IMR-90 (cell line): ENCODE measurements around the gene GRIPAP1. TPM values are rescaled to one million over a fixed set of nuclear protein-coding genes. Genes with fewer than 3 reads are reported as not detected.

Source experiments
- ATAC-seq: fragments of 200-7000 bp; cut with Tn5 transposase; 2 replicates; pipeline ENCODE4 v1.9.1; 2020; ENCODE audit warnings: low read depth, mild to moderate bottlenecking, moderate library complexity
- BruUV-seq: library from RNA; stranded (reverse); fragments of 400-500 nt; replicated peaks from 2 replicates; lab custom pipeline; 2021; lab: Mats Ljungman, UMichigan
- CTCF ChIA-PET: fragments of 300-600 bp; formaldehyde crosslinking; extraction: SDS; loops from one replicate; lab custom pipeline; 2021; ENCODE audit warnings: antibody characterized with exemption; lab: Yijun Ruan, JAX
- POLR2A ChIA-PET: fragments of 300-600 bp; sonication (Branson Sonifier 250); formaldehyde crosslinking; loops from one replicate; lab custom pipeline; 2022; ENCODE audit warnings: antibody characterized with exemption; ENCODE audit not compliant: unreplicated experiment; lab: Charles Lee
- DNase-seq: peaks from one replicate; pipeline ENCODE4 v3.0.0; 2013
- H2AFZ ChIP-seq: replicated peaks from 2 replicates; pipeline ENCODE3; 2013; ENCODE audit warnings: low read length, mild to moderate bottlenecking; ENCODE audit not compliant: poor library complexity
- H2AK5ac ChIP-seq: 2 replicates; pipeline ENCODE4 v1.6.1; 2013; ENCODE audit warnings: low read depth, low read length, inconsistent platforms
- H2AK9ac ChIP-seq: replicated peaks from 2 replicates; pipeline ENCODE3; 2013; ENCODE audit warnings: mild to moderate bottlenecking, low read depth, low read length, moderate library complexity; ENCODE audit not compliant: poor library complexity
- H2BK120ac ChIP-seq: 2 replicates; pipeline ENCODE4 v1.6.1; 2013; ENCODE audit warnings: low read depth, low read length, inconsistent platforms
- H2BK15ac ChIP-seq: 3 replicates; pipeline ENCODE4 v1.6.1; 2013; ENCODE audit warnings: low read depth, low read length, inconsistent platforms
- H2BK20ac ChIP-seq: 2 replicates; pipeline ENCODE4 v1.6.1; 2013; ENCODE audit warnings: low read depth, mild to moderate bottlenecking, inconsistent platforms, low read length, moderate library complexity
- H2BK5ac ChIP-seq: 2 replicates; pipeline ENCODE4 v1.6.1; 2013; ENCODE audit warnings: mild to moderate bottlenecking, low read depth, low read length, inconsistent platforms; ENCODE audit not compliant: poor library complexity, severe bottlenecking
- H3K14ac ChIP-seq: replicated peaks from 2 replicates; pipeline ENCODE4 v1.6.1; 2013; ENCODE audit warnings: low read depth, low read length, inconsistent platforms
- H3K18ac ChIP-seq: 2 replicates; pipeline ENCODE4 v1.6.1; 2013; ENCODE audit warnings: low read depth, low read length, control low read depth
- H3K23ac ChIP-seq: 2 replicates; pipeline ENCODE4 v1.6.1; 2013; ENCODE audit warnings: low read depth, low read length, inconsistent platforms
- H3K27ac ChIP-seq: 2 replicates; pipeline ENCODE4 v1.5.1; 2013; ENCODE audit warnings: mild to moderate bottlenecking, control low read depth, low read length; ENCODE audit not compliant: insufficient read depth
- H3K27me3 ChIP-seq: 2 replicates; pipeline ENCODE4 v1.6.1; 2013; ENCODE audit warnings: low read length; ENCODE audit not compliant: control insufficient read depth, insufficient read depth
- H3K36me3 ChIP-seq: 2 replicates; pipeline ENCODE4 v1.6.1; 2013; ENCODE audit warnings: low read length, mixed read lengths; ENCODE audit not compliant: control insufficient read depth, insufficient read depth
- H3K4ac ChIP-seq: 2 replicates; pipeline ENCODE4 v1.6.1; 2013; ENCODE audit warnings: low read depth, low read length, inconsistent platforms
- H3K4me1 ChIP-seq: 2 replicates; pipeline ENCODE4 v1.6.1; 2013; ENCODE audit warnings: low read length, mixed read lengths; ENCODE audit not compliant: control insufficient read depth, insufficient read depth
- H3K4me2 ChIP-seq: 2 replicates; pipeline ENCODE4 v1.6.1; 2013; ENCODE audit warnings: low read depth, mild to moderate bottlenecking, control low read depth, low read length, moderate library complexity
- H3K4me3 ChIP-seq: 2 replicates; pipeline ENCODE4 v1.5.1; 2013; ENCODE audit warnings: low read depth, mild to moderate bottlenecking, control low read depth, low read length, moderate library complexity; ENCODE audit not compliant: insufficient read depth
- H3K56ac ChIP-seq: 2 replicates; pipeline ENCODE4 v1.6.1; 2013; ENCODE audit warnings: low read length, inconsistent platforms; ENCODE audit not compliant: insufficient read depth; ENCODE audit errors: extremely low read depth
- H3K79me1 ChIP-seq, 2 experiments: 2 replicates each; pipeline ENCODE4 v1.6.1; 2013; ENCODE audit warnings: low read length in 2 of 2, inconsistent platforms in 1 of 2, low read depth in 1 of 2
- H3K9ac ChIP-seq: 2 replicates; pipeline ENCODE4 v1.6.1; 2013; ENCODE audit warnings: low read depth, low read length, control low read depth
- H3K9me1 ChIP-seq: 2 replicates; pipeline ENCODE4 v1.6.1; 2013; ENCODE audit warnings: low read length, inconsistent platforms; ENCODE audit not compliant: insufficient read depth
- H3K9me3 ChIP-seq: 2 replicates; pipeline ENCODE4 v1.6.1; 2013; ENCODE audit warnings: low read length; ENCODE audit not compliant: control insufficient read depth, insufficient read depth
- H4K20me1 ChIP-seq: 2 replicates; pipeline ENCODE4 v1.6.1; 2013; ENCODE audit warnings: low read length, inconsistent platforms; ENCODE audit not compliant: insufficient read depth
- H4K5ac ChIP-seq: 2 replicates; pipeline ENCODE4 v1.6.1; 2013; ENCODE audit warnings: mild to moderate bottlenecking, low read depth, low read length, control low read depth
- H4K8ac ChIP-seq, 2 experiments: 2 replicates each; pipeline ENCODE4 v1.6.1; 2013; ENCODE audit warnings: low read depth in 2 of 2, low read length in 2 of 2, control low read depth in 1 of 2, inconsistent platforms in 1 of 2
- H4K91ac ChIP-seq: 2 replicates; pipeline ENCODE4 v1.6.1; 2013; ENCODE audit warnings: low read depth, low read length, inconsistent platforms; ENCODE audit not compliant: insufficient read depth
- BHLHE40 ChIP-seq: fragments of 150-350 bp; IDR thresholded peaks from 2 replicates; pipeline ENCODE4 v1.6.1; 2016; ENCODE audit warnings: mild to moderate bottlenecking, low read depth, low read length
- CEBPB ChIP-seq: IDR thresholded peaks from 2 replicates; pipeline ENCODE4 v1.6.1; 2012; ENCODE audit warnings: low read depth, low read length, improper control_type of control experiment
- CHD1 ChIP-seq: IDR thresholded peaks from 2 replicates; pipeline ENCODE4 v1.6.1; 2012; ENCODE audit warnings: low read depth, low read length, improper control_type of control experiment
- FOS ChIP-seq: fragments of 150-350 bp; IDR thresholded peaks from 2 replicates; pipeline ENCODE4 v1.6.1; 2016; ENCODE audit warnings: low read depth, low read length
- MAFK ChIP-seq: IDR thresholded peaks from 2 replicates; pipeline ENCODE4 v1.6.1; 2012; ENCODE audit warnings: low read depth, low read length, improper control_type of control experiment
- MAZ ChIP-seq: IDR thresholded peaks from 2 replicates; pipeline ENCODE4 v1.6.1; 2012; ENCODE audit warnings: low read depth, mild to moderate bottlenecking, low read length, improper control_type of control experiment, moderate library complexity, borderline replicate concordance
- MXI1 ChIP-seq: IDR thresholded peaks from 2 replicates; pipeline ENCODE4 v1.6.1; 2012; ENCODE audit warnings: low read depth, mild to moderate bottlenecking, low read length, moderate library complexity, borderline replicate concordance
- NFE2L2 ChIP-seq: fragments of 150-350 bp; IDR thresholded peaks from 2 replicates; pipeline ENCODE4 v1.6.1; 2016; ENCODE audit warnings: low read depth, mild to moderate bottlenecking, low read length
- POLR2A ChIP-seq: IDR thresholded peaks from 2 replicates; pipeline ENCODE4 v1.6.1; 2012; ENCODE audit warnings: mild to moderate bottlenecking, low read depth, low read length
- RAD21 ChIP-seq: IDR thresholded peaks from 2 replicates; pipeline ENCODE4 v1.6.1; 2012; ENCODE audit warnings: low read length, improper control_type of control experiment
- RCOR1 ChIP-seq: IDR thresholded peaks from 2 replicates; pipeline ENCODE4 v1.6.1; 2012; ENCODE audit warnings: mild to moderate bottlenecking, low read length, improper control_type of control experiment; ENCODE audit not compliant: insufficient replicate concordance
- RFX5 ChIP-seq: IDR thresholded peaks from 2 replicates; pipeline ENCODE4 v1.8.0; 2012; ENCODE audit warnings: low read depth, mild to moderate bottlenecking, low read length, moderate library complexity
- SMC3 ChIP-seq: fragments of 150-350 bp; IDR thresholded peaks from 2 replicates; pipeline ENCODE4 v1.6.1; 2016; ENCODE audit warnings: low read depth, mild to moderate bottlenecking, antibody characterized with exemption, low read length, moderate library complexity
- WGBS, 2 experiments: methylation state at CpG; one replicate each; pipeline versions ENCODE4 v1.1.5 to v1.1.7; 2013; ENCODE audit warnings: missing lambda C conversion rate in 2 of 2; ENCODE audit not compliant: insufficient read length in 1 of 2; ENCODE audit errors: extremely low coverage in 2 of 2; 5-methylcytosine and 5-hydroxymethylcytosine counted together
- dilution Hi-C: fragments of 300-500 bp; cut with HindIII; formaldehyde crosslinking; loops from one replicate; pipeline ENCODE4 v1.14.3; 2018; ENCODE audit warnings: low sequenced_read_pairs; ENCODE audit not compliant: unreplicated experiment
- in situ Hi-C: fragments of 300-500 bp; cut with MboI; formaldehyde crosslinking; loops from 3 replicates; pipeline ENCODE4 v1.14.3; 2019; ENCODE audit warnings: low sequenced_read_pairs, inconsistent platforms, mixed read lengths
- intact Hi-C: fragments of 100-400 bp; cut with micrococcal nuclease; formaldehyde crosslinking; loops from 2 replicates; pipeline ENCODE4 v1.10.0; 2022
- polyA plus RNA-seq, 3 experiments: library from polyadenylated mRNA; depleted of rRNA; stranded (reverse); fragments of >200 nt; gene quantifications; 2 replicates each; pipeline ENCODE4 v1.2.3, GENCODE V29; 2012; ENCODE audit warnings: low replicate concordance in 1 of 3
- total RNA-seq: library from RNA; depleted of rRNA; stranded (reverse); fragments of >200 nt; gene quantifications from 2 replicates; pipeline ENCODE4 v1.2.3, GENCODE V29; 2012
- TF ChIP-seq, protein P1 (sequence below): fragments of 150-350 bp; IDR thresholded peaks from 2 replicates; pipeline ENCODE4 v1.6.1; 2016; ENCODE audit warnings: low read depth, mild to moderate bottlenecking, low read length, moderate library complexity, borderline replicate concordance
- TF ChIP-seq, protein P2 (sequence below): fragments of 150-350 bp; IDR thresholded peaks from 2 replicates; pipeline ENCODE4 v1.6.1; 2017; ENCODE audit warnings: mild to moderate bottlenecking, antibody characterized with exemption, low read length, low read depth
- TF ChIP-seq, protein P3 (sequence below): conservative IDR thresholded peaks from 2 replicates; pipeline ENCODE4 v1.5.1; 2012; ENCODE audit warnings: mild to moderate bottlenecking, low read depth, low read length, improper control_type of control experiment

The GRIPAP1 gene
- total and polyA plus RNA-seq, 2 of the 4 experiments (the other 2 are of a cell fraction), result 17.9 to 25.0 TPM

DNA sequence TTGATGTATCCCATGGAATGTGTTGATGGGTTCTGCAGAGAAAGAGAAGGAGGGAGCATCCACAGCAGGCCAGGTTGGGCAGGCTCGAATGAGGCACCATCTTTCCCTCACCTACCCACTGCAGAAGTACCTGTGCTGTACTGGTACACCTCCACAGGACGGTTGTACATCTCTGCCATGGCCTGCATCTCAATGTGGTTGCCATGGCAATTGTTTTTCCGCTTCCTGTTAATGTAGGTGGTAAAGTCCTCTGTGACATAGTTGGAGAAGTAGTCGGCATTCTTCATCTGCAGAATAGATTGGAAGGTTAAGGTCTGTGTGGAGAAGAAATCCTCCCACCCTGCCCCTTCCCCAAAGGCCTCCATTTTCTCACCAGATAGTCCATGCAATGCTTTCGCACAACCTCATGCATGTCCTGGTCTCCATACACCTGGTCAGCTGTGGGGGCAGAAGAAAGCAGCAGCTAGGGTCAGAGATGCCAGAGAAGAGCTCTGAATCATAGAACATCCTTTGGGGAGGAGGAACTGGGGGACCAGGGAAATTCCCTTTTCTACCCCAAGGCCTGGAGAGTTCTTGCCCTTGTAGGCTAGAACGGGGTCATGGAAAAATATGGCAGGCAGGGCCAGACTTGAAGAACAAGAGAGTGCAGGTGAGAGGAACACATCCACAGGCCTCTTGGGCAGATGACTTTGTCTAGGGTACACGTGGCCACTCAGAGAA is 67.3 kb downstream of the GRIPAP1 start:
- peaks cover 2 to 28% of the 10 kb centered on the region in 2 experiments for H3K79me1 ChIP-seq
- no peak overlapping the region for H3K27ac ChIP-seq
- ATAC-seq, result no peak
- H2BK15ac ChIP-seq, result no peak overlapping the region
- no peak overlapping the region for H2BK20ac ChIP-seq
- H3K9me3 ChIP-seq, result no peaks in the 10 kb centered on the region
- H4K20me1 ChIP-seq, result peaks cover 18% of the 10 kb centered on the region
- no peak overlapping the region for H2AK9ac ChIP-seq
- H2BK5ac ChIP-seq, result no peak overlapping the region
- peaks cover 20% of the 10 kb centered on the region for H3K36me3 ChIP-seq
- POLR2A ChIA-PET, result no interaction called here
- no peak overlapping the region for H3K4me3 ChIP-seq
- H3K9me1 ChIP-seq, result no peaks in the 10 kb centered on the region; the same call in 1 of the 2 replicates
- in situ Hi-C loops, result no loop called here
- no peak overlapping the region for H3K18ac ChIP-seq
- CTCF ChIA-PET, result no interaction called here
- H4K5ac ChIP-seq, result no peak overlapping the region
- no peak overlapping the region for H3K4ac ChIP-seq
- whole genome bisulfite sequencing, 2 experiments, result no CpG with 5 or more reads among the region's 7 CpGs
- H3K9ac ChIP-seq, result no peak overlapping the region
- no peaks in the 10 kb centered on the region; the same call in 1 of the 2 replicates for H3K4me1 ChIP-seq
- DNase-seq, result no peak
- H3K27me3 ChIP-seq, result no peaks in the 10 kb centered on the region
- dilution Hi-C loops, result no loop called here
- H3K56ac ChIP-seq, result no peak overlapping the region
- H4K91ac ChIP-seq, result no peak overlapping the region
- no peak for TF ChIP-seq RFX5
- no peak for TF ChIP-seq MAFK
- no peak for TF ChIP-seq RAD21
- no peak for TF ChIP-seq CEBPB
- no peak for TF ChIP-seq POLR2A
- no peak for TF ChIP-seq CHD1
- TF ChIP-seq BHLHE40, result no peak
- TF ChIP-seq MAZ, result no peak
- TF ChIP-seq, protein P1, sequence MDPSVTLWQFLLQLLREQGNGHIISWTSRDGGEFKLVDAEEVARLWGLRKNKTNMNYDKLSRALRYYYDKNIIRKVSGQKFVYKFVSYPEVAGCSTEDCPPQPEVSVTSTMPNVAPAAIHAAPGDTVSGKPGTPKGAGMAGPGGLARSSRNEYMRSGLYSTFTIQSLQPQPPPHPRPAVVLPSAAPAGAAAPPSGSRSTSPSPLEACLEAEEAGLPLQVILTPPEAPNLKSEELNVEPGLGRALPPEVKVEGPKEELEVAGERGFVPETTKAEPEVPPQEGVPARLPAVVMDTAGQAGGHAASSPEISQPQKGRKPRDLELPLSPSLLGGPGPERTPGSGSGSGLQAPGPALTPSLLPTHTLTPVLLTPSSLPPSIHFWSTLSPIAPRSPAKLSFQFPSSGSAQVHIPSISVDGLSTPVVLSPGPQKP, result no peak
- TF ChIP-seq, protein P2, sequence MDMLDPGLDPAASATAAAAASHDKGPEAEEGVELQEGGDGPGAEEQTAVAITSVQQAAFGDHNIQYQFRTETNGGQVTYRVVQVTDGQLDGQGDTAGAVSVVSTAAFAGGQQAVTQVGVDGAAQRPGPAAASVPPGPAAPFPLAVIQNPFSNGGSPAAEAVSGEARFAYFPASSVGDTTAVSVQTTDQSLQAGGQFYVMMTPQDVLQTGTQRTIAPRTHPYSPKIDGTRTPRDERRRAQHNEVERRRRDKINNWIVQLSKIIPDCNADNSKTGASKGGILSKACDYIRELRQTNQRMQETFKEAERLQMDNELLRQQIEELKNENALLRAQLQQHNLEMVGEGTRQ, result no peak
- TF ChIP-seq, protein P3, sequence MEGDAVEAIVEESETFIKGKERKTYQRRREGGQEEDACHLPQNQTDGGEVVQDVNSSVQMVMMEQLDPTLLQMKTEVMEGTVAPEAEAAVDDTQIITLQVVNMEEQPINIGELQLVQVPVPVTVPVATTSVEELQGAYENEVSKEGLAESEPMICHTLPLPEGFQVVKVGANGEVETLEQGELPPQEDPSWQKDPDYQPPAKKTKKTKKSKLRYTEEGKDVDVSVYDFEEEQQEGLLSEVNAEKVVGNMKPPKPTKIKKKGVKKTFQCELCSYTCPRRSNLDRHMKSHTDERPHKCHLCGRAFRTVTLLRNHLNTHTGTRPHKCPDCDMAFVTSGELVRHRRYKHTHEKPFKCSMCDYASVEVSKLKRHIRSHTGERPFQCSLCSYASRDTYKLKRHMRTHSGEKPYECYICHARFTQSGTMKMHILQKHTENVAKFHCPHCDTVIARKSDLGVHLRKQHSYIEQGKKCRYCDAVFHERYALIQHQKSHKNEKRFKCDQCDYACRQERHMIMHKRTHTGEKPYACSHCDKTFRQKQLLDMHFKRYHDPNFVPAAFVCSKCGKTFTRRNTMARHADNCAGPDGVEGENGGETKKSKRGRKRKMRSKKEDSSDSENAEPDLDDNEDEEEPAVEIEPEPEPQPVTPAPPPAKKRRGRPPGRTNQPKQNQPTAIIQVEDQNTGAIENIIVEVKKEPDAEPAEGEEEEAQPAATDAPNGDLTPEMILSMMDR, result no peak
- TF ChIP-seq FOS, result no peak
- no peak for TF ChIP-seq MXI1
- no peak for TF ChIP-seq RCOR1
- no peak for TF ChIP-seq SMC3
- no peak for TF ChIP-seq NFE2L2
- H3K14ac ChIP-seq, result no peak overlapping the region
- H4K8ac ChIP-seq, result no peak overlapping the region
- no peak overlapping the region for H2BK120ac ChIP-seq
- intact Hi-C loops, result no loop called here
- no peak overlapping the region for H2AFZ ChIP-seq
- H3K23ac ChIP-seq, result no peak overlapping the region
- H3K4me2 ChIP-seq, result no peak overlapping the region
- no TSS peak for BruUV-seq
- no peak overlapping the region for H2AK5ac ChIP-seq
